Measurements from ENCODE around the gene LETM1.

LETM1 gene

DNA sequence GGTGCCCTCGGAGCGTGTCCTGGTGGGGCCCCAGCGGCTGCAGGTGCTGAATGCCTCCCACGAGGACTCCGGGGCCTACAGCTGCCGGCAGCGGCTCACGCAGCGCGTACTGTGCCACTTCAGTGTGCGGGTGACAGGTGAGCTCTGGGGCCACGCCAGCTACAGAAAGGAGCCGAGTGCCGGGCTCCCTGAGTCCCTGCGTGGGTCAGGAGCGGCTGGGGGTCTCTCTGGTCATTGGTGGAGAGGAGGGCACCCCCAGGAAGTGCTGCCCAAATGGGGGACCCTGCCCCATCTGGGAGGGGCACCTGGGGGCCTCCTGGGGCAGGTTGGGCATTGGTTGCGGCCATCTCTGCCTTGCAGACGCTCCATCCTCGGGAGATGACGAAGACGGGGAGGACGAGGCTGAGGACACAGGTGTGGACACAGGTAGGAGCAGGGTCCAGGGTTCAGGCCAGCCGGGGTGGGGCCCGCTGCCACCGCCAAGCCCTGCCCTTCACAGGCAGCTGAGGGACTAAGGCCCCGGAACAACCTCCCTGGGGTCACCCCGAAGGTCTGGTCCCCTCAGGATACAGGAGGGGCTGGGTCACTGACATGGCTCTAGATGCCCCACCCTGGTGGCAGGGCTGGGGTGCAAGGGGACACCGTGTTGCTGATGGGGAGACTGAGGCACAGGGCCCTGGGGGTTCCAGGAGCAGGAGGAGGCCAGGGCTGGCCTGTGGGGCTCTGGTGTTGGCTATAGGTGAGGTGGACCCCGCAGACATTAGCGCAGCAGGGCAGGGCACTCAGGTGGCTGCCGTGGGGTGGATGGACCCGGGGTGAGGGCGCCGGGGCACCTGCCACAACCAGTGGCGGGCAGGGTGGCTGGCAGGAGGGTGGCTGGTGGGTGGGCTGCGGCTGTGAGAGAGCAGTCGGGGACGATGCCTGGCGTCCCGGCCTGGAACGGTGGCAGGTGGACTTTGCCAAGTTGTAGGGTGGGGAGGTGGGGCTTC lies 56.3 kb downstream of the LETM1 start:
- TF ChIP-seq, protein P1, sequence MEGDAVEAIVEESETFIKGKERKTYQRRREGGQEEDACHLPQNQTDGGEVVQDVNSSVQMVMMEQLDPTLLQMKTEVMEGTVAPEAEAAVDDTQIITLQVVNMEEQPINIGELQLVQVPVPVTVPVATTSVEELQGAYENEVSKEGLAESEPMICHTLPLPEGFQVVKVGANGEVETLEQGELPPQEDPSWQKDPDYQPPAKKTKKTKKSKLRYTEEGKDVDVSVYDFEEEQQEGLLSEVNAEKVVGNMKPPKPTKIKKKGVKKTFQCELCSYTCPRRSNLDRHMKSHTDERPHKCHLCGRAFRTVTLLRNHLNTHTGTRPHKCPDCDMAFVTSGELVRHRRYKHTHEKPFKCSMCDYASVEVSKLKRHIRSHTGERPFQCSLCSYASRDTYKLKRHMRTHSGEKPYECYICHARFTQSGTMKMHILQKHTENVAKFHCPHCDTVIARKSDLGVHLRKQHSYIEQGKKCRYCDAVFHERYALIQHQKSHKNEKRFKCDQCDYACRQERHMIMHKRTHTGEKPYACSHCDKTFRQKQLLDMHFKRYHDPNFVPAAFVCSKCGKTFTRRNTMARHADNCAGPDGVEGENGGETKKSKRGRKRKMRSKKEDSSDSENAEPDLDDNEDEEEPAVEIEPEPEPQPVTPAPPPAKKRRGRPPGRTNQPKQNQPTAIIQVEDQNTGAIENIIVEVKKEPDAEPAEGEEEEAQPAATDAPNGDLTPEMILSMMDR (conservative IDR thresholded peaks at IDR 0.05; ENCODE audit: low read depth), result no peak
- no peak for DNase-seq (ENCODE audit: low spot score)
- POLR2A ChIA-PET (ENCODE audit: low non-redundant PET), result no interaction called here
- H3K27ac ChIP-seq, result peak overlapping the region; percentile 91
- CTCF ChIA-PET, result interaction anchor here (0.5 to 0.7 kb wide), 2 partner anchors 13 to 52 kb away, joined by 3 to 4 read pairs; no protein-coding TSS in a partner anchor

DNA sequence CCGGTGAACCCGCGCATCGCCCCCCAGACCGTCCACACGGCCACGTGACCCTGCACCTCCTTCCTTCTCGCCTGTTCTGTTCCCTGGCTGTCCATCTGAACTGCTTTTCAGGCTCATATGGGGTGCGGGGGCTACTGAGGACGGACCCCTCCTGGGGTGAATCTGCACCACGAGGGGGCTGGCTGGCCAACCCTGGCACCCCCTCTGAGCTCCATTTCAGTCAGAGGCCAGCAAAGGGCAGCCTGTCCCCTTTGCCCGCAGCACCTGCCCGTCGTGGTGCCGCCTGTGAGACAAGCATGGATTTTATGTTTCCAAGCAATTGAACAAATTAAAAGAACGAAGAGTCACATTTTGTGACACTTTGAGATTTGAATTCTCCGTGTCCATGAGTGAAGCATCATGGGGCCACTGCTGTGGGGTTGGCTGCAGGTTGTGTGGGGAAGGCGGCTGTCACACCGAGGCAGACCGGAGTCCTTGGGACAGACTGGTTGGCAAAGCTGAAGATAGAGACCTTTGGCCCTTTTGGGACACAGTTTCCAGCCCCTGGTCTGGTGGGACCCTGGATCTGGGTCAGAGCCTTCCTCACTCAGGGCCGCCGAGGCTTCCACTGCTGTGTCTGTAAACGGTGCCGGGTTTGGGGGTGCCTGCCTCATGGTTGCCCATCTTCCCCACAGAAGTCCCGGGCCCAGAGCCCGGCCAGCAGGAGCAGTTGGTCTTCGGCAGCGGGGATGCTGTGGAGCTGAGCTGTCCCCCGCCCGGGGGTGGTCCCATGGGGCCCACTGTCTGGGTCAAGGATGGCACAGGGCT lies 57.2 kb downstream of the LETM1 start:
- ChIA-PET POLR2A (ENCODE audit: low non-redundant PET) (no interaction called here), CTCF (interaction anchor here (0.7 to 1.4 kb wide), 3 partner anchors 10 to 51 kb away, joined by 3 to 4 read pairs (median 4); no protein-coding TSS in a partner anchor)
- H3K27ac ChIP-seq, result peak overlapping the region; percentile 91
- no peak for DNase-seq (ENCODE audit: low spot score)
- TF ChIP-seq, protein P1 (conservative IDR thresholded peaks at IDR 0.05; ENCODE audit: low read depth), result no peak

DNA sequence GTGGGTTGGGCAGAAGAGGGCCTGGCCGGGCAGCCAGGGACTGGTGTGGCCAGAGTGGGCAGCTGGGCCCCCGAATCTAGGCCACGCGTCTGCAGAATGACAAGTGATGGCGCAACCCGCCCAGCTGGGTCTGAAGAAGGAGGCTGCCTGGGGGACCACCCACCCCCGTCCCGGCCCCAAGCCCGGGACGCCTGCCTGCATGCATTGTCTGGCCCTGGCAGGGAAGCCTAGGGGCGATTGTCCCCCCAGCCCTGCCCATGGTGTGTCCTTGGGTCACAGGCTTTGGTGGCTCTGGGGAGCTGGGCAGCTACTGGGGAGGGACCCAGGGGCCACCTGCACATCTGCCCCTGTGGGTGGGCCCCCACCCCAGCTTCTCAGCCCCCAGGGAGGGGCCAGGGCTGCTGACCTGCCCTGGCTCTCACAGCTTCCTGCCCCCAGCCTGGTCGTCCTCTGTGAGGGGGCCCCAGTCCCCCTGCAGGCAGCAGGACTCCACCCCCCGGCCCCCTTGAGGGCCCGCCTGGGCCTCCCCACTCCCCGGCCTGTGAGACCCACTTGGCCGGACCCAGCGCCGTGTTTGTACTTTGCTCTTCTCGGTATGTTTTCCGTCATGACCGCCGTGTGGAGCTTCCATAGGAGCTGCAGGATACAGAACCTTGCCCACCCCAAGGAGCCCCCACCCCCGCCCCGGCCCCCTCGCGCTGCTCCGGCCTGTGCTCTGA lies 57.9 kb downstream of the LETM1 start:
- POLR2A ChIA-PET (ENCODE audit: low non-redundant PET), result no interaction called here
- DNase-seq (ENCODE audit: low spot score), result no peak
- TF ChIP-seq, protein P1 (conservative IDR thresholded peaks at IDR 0.05; ENCODE audit: low read depth), result no peak
- peak overlapping the region; percentile 91 for H3K27ac ChIP-seq
- CTCF ChIA-PET, result interaction anchor here (0.7 to 1.4 kb wide), 3 partner anchors 11 to 50 kb away, joined by 3 to 4 read pairs (median 4); no protein-coding TSS in a partner anchor

DNA sequence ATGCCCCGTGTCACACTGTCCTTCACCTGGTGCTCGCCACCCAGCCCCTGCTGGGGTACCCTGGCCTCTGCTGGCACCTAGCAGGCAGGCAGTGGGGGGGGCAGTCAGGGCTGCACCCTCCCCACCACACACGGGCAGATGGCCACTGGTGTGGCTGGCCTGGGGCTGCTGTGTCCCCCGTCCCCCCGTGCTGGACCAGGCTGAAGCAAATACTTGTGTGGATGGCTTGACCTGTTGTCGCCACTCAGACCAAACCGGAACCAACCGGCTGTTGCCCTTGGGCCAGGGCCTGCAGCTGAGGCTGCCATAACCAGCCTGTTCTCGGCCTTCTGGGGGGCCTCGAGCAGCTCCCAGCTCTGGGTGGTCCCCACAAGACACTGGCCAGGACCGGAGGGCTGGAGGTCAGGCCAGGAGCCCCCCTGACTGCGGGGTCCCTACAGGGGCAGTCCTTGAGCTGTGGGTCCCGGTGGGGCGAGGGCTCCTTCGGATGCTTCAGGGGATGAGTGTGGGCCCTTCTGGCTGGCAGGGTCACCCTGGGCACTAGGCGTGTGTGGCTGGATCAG lies 58.6 kb downstream of the LETM1 start:
- TF ChIP-seq, protein P1 (conservative IDR thresholded peaks at IDR 0.05; ENCODE audit: low read depth), result no peak
- peak overlapping the region; percentile 91 for H3K27ac ChIP-seq
- POLR2A ChIA-PET (ENCODE audit: low non-redundant PET), result no interaction called here
- DNase-seq (ENCODE audit: low spot score), result no peak
- CTCF ChIA-PET, result interaction anchor here (0.9 to 1.4 kb wide), 2 partner anchors 12 to 49 kb away, joined by 3 to 4 read pairs; no protein-coding TSS in a partner anchor

DNA sequence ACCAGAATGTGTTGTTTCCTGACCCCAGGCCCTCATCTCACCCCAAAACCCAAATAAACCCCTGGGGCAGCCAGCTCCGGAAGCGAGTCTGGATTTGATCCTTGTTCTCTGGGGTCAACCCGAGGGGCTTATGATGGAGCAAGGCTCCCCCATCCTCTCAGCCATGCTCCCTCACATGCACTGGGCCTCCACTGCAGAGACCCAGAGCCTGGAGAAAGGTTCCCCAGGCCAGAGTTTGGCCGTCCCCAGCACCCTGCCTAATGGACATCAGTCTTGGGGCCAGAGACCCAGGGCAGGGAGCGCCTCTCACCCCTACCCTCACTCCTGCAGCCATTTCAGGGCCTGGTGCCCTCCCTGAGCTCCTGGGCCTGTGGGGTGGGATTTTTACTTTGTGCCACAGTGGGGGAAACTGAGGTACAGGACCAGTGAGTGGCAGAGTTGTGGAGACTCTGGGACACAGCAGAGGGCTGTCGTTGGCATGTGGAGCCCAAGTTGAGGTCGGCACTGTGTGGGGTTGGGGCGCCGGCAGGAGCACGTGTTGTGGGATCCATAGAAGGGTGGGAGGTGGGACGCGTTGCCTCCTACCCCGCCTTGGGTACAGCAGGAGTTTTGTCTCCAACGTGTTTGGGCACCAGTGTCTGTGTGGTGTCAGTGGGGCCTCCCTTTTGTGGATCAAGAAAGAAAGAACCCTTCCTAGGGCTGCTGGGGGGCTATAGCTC lies 59.3 kb downstream of the LETM1 start:
- CTCF ChIA-PET, result interaction anchor here (0.6 to 1.8 kb wide), 2 partner anchors 13 to 49 kb away, joined by 3 to 8 read pairs; no protein-coding TSS in a partner anchor
- DNase-seq (ENCODE audit: low spot score), result no peak
- TF ChIP-seq, protein P1 (conservative IDR thresholded peaks at IDR 0.05; ENCODE audit: low read depth), result no peak
- H3K27ac ChIP-seq, result peak overlapping the region; percentile 91
- POLR2A ChIA-PET (ENCODE audit: low non-redundant PET), result no interaction called here

Measured in RWPE1 (cell line).